Hypothalamus (tissue), 51 donors: Measurements from ENCODE around the gene TCF3.
A peak's percentile ranks its signal among the peaks of the same experiment; 100 is the strongest.

ENCODE experiments used
- DNase-seq, 51 donors: peaks; one replicate each; lab custom pipeline; 2025; lab: John Stamatoyannopoulos, UW

Gene TCF3

GRCh38 chr19:1633269-1633826 lies 19.1 kb downstream of the TCF3 start:
- no peak for DNase-seq

- no peak for DNase-seq
These were observed 19.8 kb downstream of the TCF3 start for GRCh38 chr19:1632462-1633268.

GRCh38 chr19:1631557-1632100 lies 20.8 kb downstream of the TCF3 start:
- no peak for DNase-seq

DNA sequence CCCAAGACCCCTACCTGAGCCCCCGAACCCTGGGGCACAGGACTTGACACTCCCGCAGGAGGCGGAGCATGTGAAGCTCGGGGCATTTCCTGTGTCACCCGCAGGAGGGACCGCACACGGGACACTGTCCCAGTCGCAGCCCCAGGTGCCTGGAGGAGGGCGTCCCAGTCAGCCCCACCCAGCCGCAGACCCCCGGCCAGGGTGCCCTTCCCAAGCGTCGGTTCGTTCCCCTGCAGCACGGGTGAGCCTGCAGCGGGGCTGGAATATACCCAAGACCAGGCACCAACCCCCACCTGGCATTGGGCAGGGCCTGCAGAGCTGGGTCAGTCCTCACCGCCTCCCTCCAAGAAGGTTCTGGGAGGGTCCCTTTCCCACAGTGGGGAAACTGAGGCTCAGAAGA lies 21.6 kb downstream of the TCF3 start:
- DNase-seq, result no peak

GRCh38 chr19:1630012-1630411 lies 22.4 kb downstream of the TCF3 start:
- no peak for DNase-seq

DNA sequence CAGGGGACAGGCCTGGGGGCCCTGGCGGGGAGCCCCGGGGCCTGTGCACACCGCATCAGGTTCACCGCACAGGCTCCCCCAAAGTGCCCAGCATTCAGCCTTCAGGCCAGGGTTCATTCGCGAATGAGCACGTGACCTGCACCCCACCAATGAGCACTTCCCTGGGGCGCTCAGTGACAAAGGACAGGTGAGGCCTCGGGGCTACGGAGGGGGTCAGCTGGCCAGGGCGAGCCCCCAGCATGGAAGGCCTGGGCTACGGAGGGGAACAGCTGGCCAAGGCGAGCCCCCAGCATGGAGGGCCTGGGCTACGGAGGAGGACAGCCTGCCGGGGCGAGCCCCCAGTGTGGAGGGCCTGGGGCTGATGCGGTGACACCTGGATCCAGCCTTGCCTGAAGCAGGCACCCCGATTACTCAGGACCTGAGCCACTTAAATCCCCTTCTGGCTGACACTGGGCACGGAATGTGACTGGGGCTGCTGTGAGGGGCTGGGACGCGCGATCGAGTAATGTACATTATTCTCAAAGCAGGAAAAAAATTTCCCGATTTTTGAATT lies 23.1 kb downstream of the TCF3 start:
- DNase-seq, result no peak

GRCh38 chr19:1627194-1627593 lies 25.2 kb downstream of the TCF3 start:
- DNase-seq, result no peak

DNA sequence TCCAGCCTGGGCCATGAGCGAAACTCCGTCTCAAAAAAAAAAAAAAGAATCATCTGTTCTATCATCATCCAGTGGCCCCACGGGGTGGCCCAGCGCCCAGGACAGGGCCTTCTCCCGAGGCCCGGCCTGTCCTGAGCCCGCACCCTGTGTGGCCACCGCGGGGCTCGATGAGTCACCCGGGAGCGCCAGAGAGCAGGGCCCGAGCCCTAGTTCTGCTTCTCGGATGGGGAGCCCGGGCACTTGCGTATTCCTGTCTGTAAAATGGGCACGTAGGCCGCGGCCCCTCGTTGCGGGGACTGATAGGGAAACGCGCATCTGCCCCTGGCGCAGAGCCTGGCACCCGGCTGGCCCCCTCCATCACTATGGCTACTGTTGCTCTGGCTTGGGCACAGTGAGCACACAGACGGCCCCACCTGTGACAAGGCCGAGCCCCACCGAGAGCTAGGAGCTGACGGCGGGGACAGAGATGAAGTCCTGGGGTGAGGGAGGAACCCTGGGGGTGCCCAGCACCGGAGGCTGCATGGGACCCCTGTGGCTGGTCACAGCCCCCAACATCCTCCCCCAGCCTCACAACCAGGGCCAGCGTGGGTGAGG lies 25.9 kb downstream of the TCF3 start:
- no peak for DNase-seq

- DNase-seq, result peak in 22 of 51 donors; percentile 6 to 51 (median 21)
These were observed 28.0 kb downstream of the TCF3 start for GRCh38 chr19:1624458-1624857.

DNA sequence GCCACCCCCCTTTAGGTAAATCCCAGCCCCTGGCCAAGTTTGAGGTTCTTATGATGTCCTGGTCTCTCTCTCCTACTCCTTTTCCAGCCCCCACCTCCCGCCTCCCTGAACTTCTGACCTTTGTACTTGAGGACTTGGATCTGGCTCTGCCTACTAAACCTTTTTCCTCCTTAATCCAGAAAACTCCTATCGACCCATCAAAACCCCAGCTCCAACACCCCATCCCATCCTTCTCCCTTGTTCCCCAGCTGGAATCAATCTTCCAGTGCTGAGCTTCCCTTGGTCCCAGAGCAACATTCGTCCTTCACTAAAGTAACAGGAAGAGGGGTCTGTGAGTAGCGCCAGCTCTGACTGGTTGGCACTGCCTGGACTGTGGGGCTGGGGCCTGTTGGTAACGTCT lies 29.9 kb downstream of the TCF3 start:
- no peak for DNase-seq

GRCh38 chr19:1622007-1622406 lies 30.4 kb downstream of the TCF3 start:
- no peak for DNase-seq

GRCh38 chr19:1621574-1621973 lies 30.8 kb downstream of the TCF3 start:
- DNase-seq, result no peak

- no peak for DNase-seq
These were observed 31.4 kb downstream of the TCF3 start for GRCh38 chr19:1621021-1621420.

GRCh38 chr19:1620502-1620901 lies 31.9 kb downstream of the TCF3 start:
- no peak for DNase-seq

DNA sequence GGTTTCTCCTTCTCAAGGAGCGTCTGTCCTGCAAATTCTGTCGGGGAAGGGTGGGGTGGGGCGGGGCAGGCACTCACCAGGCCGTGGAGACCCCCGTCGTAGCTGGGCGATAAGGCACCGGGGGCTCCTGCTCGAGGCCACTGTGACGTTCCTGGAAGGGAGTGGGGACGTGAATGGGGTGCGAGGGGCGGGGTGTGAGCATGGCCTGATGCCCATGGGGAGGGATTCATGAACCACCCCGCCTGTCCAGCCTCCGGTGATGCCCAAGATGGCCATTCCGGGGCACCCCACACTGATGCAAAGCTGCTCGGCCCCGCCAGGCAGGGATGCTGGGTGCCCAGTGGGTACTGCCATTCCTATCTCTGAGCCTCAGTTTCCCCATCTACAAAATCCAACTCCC lies 32.7 kb downstream of the TCF3 start:
- no peak for DNase-seq

DNA sequence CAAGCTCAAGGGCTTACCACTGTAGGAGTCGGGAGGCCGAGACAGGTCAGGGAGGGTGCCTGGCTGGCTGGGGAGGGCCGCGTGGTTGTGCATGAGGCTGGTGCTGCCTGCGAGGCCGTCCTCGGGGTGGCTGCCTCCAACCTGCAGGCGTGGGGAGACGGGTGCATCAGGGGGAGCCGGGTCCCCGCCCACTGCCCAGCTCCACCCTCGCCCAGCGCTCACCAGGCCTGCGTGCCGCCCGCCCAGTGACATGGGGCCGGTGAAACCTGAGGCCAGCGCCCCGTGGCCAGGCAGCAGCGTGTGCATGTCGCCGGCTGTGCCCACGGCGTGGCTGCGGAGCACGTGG lies 33.3 kb downstream of the TCF3 start:
- DNase-seq, result no peak

- peak in 1 of 51 donors; percentile 9 for DNase-seq
These were observed 34.0 kb downstream of the TCF3 start for GRCh38 chr19:1618157-1619093.

DNA sequence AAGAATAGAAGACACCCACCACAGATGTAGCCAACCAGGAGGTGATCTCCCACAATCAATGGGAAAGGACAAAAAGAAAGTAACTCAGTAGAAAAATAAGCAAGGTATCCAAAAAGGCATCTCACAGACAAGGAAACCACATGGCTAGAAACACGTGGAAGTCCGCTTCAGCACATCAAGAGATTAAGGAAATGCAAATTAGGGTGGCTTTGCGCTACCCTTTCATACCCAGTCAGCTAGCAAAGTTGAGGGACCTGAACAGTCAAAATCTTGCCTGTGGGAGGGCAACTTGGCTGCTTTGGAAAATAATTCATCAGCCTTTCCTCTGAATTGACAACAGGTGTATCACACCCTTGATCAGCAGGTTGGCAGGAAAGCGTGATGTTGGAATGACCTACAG lies 35.5 kb downstream of the TCF3 start:
- no peak for DNase-seq

DNA sequence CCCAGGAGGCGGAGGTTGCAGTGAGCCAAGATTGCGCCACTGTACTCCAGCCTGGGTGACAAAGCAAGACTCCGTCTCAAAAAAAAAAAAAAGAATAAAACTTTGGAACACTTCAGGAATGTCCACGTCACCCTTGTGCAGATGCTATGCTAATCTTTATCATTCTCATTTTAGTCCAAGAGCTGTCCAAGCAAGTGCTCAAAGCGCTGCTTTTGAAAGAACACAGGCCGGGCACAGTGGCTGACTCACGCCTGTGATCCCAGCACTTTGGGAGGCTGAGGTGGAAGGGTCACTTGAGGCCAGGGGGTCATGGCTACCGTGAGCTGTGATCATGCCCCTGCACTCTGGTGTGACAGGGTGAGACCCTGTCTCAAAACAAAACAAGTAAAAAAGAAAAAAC lies 36.0 kb downstream of the TCF3 start:
- no peak for DNase-seq

DNA sequence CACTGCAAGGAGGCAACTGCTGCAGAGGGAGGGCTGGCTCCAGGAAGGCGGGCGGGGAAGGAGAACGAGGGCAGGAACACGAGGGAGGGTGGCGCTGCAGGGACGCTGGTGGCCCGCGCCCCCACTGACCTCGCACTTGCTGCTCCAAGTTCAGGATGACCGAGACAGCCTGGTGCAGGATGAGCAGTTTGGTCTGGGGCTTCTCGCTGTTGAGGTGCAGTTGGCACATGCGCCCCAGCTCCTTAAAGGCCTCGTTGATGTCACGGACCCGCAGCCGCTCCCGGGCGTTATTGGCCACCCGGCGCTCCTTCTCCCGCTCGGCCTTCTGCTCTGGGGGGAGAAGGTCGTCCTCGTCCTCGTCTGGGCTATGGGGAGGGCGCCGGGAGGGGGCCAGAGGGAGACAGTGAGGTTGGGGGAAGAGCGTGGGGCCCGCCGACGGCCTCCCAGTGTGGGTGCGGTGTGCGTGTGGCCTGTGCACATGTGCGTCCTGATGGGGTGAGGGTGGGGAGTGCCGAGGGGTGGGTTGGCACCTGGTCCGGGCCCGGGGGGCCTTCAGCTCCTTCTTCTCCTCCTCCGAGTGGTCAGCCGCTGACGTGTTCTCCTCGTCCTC lies 37.2 kb downstream of the TCF3 start:
- no peak for DNase-seq
